SK-N-SH treated with all-trans-retinoic acid at 6 μM for 48 hours (cell line): ENCODE results near the gene BTBD8.

Source experiments
- ARNTL ChIP-seq: fragments of 450-650 bp; formaldehyde crosslinking; IDR thresholded peaks from 2 replicates; pipeline ENCODE4 v1.5.0; 2020; ENCODE audit warnings: low read depth, mild to moderate bottlenecking, moderate library complexity, borderline replicate concordance
- BACH2 ChIP-seq: fragments of 250-450 bp; sonication (Bioruptor Pico); IDR thresholded peaks from 2 replicates; pipeline ENCODE4 v1.9.0; 2021; ENCODE audit warnings: mild to moderate bottlenecking, borderline replicate concordance
- TOX ChIP-seq: fragments of 250-450 bp; sonication (Bioruptor Pico); IDR thresholded peaks from 2 replicates; pipeline ENCODE4 v1.8.0; 2021; ENCODE audit warnings: mild to moderate bottlenecking, moderate library complexity, borderline replicate concordance

DNA sequence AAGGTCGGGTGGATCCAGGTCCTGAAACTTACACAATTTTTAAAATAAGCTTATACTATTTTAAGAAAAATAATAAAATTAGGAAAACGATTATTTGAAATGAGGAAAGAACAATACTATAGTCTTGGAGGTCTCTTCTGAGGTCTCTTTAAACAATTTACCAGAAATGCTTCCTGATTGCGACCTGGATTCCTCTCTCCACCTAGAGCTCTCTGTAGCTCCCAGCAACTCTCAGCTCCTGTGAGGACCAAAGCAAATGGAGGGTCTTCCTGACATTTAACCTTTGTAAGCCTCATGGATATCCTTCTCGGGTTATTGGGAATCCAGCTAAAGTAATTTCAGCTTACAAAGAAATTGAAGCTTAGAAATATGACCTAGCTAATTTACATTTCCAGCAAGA, 886 bp downstream of the BTBD8 start:
- TF ChIP-seq BACH2 (no peak), ARNTL (CRISPR knock-in tag) (no peak), TOX (CRISPR knock-in tag) (no peak)
